Measurements from ENCODE around the gene TCP11.

Gene TCP11

DNA sequence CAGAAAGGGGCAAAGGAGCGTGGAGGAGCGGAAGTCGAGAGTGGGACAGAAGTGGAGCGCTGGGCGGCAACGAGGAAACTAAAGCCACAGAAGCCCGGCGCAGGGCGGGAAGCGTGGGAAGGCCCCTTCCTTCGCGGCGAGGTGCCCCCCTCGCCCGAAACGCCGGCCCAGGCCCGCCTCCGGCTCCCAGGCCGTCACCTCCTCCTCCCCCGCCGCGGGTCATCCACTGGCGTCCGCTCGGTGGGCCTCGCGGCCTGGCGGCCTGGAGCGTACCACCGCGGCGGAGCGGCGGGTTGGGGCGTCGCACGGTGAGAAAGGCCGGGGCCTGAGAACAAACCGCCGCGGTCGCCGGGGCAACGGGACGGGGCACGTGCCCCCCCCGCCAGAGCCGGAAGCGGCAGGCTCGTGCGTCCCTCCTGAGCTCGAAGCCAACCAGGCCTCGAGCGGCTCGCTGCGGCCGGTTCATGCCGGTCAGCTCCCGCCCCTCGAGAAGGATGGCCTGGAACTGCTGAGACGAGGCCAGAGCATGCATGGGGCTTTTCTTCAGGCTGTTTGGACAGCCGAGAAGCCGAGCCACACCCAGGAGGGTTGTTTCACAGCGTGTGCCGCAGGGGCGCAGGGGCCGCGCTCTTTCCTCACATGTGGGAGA, at the start of gene TCP11:
Gene TCP11, minus strand, starts transcription at position 333 of the 649 bp plus-strand sequence. CDS start 469 bp downstream, outside the sequence.
- no peak for DNase-seq (ENCODE audit: low read depth in 2 of 2)

DNA sequence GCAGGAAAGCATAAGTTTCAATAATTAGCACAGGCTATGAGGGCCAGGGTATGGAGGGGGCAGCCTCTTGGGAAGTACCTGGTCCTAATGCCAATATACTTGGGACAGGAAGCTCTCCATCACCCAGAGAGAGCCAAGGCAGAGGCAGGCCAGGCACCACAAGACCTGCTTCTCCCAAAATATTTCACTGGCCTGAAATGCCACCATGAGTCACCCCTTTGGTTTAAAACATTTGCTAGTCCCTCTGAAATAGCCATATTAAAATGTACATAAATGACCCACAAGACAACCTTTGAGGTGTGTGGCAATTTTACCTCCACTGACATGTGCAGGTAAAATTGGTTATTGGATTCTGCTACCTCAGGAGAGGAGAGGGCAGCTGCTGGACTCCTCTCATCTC, 49.2 kb upstream of the TCP11 start:
- no peak for DNase-seq (ENCODE audit: low read depth in 2 of 2)

DNA sequence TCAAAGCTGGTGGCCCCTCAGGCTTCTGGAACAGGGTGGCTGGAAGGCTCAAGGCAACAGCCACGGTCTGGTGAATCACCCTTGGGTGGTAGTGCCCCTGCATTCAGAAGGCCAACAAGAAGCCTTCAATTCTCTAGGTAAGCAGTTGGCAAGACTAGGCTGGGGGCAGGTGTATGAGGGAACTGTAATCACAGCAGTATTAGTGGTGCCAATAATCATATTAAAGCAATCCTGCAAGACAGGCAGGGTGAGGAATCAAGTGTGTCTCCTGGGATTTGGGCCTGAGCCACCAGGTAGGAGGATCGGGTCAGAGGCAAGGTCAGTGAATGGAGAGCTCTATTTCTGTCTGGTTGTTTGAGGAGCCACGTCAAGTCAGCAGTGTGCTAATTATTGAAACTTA, 47.7 kb upstream of the TCP11 start:
- no peak for DNase-seq (ENCODE audit: low read depth in 2 of 2)

DNA sequence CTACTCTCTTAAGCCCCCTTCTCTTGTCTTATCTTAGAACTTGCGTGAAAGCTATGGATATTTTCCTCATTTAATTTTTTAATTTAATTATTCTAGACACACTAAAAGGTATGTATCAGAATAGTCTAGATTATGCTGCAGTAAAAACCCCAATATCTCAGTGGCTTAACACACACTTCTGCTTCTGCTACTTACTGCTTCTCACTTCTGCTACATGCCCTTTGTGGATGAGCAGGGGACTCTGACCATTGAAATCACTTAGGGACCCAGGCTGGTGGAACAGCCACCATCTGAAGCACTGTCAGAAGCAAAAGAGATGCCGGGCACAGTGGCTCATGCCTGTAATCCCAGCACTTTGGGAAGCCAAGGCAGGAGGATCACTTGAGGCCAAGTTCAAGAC, 45.4 kb upstream of the TCP11 start:
- no peak for DNase-seq (ENCODE audit: low read depth in 2 of 2)

DNA sequence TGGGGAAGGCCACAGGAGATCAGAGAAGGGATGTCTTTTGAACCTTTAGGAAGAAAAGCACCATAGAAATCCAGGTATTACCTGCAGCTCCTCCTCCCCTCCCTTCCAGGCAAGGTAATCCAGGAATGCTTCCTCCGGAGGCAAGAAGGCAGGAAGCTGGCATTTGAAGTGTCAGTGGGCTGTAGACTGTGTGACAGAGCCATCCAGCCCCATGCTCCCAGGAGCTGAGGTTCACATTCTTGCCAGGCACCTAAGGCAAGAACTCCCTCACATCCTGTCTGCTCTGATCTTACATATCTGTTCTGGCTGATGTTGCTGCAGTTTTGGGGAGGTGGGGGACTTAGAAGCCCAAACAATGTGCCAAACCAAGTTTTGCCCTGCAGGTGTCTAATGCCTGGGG, 44.8 kb upstream of the TCP11 start:
- no peak for DNase-seq (ENCODE audit: low read depth in 2 of 2)

DNA sequence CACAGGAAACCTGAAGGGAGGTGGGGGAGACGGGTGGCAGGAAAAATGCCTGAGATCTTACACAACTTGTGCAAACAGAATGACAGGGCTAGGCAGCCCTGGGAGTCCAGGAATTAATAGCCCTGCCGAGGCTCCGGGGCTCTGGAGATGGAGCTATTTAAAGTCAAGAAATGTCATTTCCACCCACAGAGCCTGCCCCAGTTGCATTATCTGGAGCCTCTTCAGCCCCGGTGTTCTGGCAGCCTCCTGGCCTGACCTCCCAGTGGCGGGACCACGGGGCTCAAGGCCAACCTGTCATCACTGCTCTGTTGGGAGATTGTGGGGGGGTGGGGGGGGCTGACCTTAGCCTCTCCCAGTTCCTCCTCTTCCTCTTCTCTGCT, 44.2 kb upstream of the TCP11 start:
- no peak for DNase-seq (ENCODE audit: low read depth in 2 of 2)

DNA sequence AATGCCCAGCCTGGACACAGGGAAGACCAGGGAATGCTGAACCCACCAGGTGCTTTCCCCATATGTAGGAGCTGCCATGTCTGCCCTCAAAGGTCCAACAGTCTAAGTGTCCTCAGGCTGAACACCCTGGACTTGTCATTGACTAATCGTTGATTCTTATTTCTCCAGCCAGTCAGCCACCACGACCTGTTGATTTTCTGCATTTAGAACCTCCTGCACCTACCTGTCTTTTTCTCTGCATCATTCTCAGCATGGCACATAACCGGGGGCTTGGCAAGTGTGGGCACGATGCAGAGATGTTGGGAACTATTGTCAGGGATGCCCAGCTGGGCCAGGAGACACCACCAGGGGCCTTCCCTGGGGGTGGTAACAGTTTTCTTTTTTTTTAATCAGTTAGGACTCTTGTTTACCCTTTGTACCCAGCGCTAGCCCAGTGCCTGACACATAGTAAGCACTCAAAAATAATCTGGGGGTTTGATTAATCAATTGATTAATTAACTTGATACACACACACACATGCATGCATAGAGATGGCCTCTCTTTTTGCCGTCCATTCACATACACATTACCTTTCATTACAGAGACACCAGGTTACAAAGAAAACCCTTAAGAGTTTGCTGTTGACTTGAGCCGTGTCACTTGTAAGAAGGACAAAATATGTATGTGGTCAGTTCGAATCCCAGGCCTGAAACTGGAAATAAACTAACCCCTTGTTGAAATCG, 43.6 kb upstream of the TCP11 start:
- DNase-seq (ENCODE audit: low read depth in 2 of 2), result no peak

DNA sequence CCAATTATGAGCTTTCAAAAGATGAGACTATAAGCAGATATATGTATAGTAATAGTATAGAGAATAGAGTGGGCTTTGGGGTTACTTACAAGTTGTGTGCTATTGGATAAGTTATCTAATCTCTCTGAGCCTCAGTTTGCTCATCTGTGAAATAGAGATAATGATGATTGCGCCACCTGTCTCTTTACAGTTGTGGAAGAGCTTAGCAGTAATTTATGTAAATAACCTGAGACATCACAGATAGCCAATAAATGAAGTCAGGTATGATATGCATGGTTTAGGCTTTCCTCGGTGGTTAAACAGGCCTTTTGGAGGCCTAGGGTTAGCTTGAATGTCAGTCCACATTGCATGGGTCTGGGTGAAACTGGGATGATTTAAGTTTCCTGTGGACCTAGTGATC, 42.8 kb upstream of the TCP11 start:
- no peak for DNase-seq (ENCODE audit: low read depth in 2 of 2)

DNA sequence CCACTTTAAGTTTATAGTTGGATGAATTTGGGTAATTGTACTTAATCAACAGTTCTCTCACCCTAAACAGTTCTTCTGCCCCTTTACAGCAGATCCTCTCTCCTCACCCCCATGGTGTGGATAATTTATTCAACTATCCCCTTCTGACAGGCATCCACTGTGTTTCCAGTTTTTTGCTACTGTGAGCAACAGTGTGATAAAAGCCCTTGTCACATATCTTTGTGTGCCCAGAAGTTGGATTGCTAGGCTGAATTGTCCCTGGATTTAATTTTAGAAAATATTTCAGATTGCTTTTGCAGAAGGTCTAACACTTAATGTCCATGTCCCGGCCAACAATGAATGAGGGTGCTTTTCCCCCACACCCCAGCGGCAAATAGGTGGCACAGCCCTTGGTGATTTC, 42.1 kb upstream of the TCP11 start:
- DNase-seq (ENCODE audit: low read depth in 2 of 2), result no peak

DNA sequence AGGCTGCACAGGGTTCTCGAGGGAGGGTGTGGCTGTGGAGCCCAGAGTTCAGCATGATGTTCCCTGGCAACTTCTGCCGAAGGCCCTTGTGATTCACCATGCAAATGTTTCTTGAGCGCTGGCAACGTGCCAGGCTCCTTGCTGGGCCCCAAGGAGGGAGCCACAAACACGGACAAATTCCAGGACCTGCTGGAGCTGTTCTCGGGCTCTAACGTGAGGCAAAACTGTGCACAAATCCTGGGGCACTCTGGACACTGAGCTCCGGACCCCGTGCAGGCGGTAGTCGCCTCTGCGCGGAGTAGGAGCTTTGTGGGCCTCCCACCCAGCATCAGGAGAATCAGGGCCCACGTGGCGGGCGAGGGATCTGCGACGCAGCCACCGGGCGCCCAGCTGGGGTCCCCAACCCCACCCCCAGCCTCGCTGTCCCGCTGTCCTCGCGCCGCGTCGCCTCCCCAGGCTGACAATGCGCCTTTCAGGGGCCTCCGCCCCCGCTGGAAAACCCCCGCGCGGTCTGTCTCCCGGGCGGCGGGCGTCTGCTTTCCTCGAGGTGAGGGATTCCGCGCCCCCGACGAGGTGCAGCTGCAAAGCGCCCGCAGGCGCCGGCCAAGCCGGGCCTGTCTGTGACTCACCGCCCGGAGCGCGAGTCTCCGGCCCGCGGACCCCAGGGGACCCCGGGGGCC, 40.9 kb upstream of the TCP11 start:
- DNase-seq (ENCODE audit: low read depth in 2 of 2), result no peak

DNA sequence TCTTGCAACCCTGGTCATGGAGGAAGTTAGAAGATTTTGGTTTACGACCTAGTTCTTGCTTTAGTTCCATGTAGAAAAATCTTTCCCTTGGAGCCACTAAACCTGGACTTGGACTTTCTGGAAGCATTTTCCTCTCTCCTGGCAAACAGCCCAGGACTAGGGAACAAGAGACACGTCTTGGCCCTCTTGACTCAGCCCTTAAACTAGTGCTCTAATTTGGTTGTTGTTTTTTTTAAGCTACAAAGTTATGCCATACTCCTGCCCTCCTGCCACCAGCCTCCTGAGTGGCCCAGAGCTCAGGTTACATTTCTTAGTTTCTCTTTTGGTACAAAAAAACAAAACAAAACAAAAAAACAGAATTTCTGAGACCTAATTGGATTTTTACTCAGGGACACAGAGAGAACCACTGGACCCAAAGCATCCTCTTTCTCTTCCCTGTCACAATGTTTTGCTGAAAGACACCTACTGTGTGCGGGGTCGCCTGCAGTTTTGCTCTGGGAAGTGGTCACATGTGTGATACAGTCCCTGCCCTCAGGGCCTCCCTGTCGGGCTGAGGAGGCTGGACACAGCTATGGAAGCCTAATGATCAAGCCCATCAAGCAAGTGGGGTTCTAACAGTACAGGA, 40.3 kb upstream of the TCP11 start:
- no peak for DNase-seq (ENCODE audit: low read depth in 2 of 2)

DNA sequence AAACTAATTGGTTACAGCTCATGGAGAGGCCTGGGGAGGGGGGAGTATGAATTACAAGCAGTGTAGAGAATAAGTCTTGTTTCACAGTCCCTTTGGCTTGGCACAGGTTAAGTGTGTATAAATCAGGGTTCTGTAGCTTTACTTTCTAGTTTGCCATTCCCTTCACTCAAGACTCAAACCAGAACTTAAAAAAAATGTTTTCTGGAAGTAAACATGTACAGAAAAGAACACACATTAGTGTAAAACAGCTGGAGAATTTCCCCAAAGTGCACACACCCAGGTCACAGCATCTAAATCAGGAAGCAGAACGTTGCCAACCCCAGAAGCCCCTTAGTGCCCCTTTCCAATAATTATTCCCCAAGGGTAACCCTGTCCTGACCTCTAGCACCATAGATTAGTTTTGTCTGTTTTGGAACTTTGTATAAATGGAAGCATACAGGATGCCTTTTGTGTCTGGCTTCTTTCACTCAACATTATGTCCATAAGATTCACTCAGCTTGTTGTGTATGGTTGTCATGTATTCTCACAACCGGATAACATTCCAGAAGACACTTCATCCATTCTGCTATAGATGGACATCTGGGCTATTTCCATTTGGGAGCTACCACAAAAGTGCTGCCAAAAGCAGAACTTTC, 38.9 kb upstream of the TCP11 start:
- no peak for DNase-seq (ENCODE audit: low read depth in 2 of 2)

DNA sequence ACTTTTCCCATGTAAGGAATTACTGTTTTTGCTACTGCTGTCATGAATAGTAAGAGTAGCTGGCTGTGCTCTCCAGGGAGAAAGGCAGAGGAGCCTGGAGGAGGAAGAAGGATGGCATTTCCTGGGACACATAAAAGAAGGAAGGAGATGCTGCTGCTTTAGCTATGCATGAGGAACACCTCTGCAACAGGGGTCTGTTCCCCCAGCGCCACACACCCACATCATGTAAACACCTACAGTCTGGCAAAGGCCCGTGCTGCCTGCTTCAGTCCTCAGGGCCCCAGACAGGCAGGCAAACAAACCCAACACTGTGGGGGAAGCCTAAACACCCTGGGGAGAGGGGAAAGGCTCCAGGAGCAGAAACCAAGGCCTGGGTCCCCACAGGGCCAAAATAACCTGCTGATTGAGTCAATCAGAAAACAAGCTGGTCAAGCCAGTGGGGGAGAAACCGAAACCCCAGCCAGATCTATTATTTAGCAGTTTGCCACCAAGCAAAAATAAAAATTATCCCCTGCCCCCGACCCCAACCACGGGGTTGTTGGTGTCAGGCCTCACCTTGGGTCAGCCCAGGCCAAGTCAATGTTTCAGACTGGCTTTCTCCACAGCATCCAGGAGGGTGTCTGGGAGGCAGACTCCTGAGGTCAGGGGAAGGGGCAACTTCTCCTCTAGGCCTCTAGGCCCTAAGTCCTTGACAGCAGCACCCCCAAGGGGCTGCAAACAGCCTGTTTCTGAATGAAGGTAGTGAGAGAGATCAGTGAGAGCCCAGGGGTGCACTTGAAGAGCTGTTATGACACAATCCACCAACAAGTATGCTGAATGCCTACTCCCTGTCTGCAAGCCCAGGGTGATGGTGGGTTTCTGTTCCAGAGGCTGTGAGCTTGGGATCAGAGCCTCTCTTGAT, 38.0 kb upstream of the TCP11 start:
- no peak for DNase-seq (ENCODE audit: low read depth in 2 of 2)

DNA sequence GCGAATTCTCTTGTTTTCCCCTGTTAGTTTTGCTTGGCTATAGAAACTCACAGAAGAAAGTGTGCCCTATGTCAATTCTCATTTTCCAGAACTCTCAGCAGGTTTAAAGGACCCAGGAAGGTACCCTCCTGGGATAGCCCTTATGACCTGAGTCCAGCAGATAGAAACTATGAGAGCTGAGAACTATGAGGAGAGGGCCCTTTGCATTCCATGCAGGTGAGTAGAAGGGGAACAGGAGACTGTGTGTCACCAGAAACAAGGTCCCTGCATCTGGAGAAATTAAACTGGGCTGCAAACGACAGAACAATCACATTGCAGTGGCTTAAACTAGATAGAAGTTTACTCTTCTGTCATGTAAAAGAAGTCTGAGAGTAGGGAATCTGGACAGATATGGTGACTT, 36.9 kb upstream of the TCP11 start:
- DNase-seq (ENCODE audit: low read depth in 2 of 2), result no peak

DNA sequence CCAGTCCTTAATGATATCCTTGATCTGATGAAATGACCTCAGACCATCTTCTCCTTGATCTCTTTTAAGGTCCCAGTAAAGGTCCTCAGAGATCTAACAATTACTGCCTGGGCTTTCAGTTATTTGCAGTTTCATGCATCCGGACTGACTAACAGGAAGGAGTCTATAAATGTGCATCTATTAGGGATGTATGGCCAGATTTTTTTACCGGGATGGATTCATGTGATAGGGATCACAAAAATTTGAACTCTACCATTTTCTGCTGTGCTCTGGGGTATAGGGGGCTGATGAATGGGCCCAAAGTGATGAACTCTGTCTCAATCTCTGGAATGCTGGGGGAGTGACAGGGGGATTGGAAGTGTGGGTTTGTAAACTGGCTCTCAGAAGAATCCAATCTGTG, 36.5 kb upstream of the TCP11 start:
- no peak for DNase-seq (ENCODE audit: low read depth in 2 of 2)

DNA sequence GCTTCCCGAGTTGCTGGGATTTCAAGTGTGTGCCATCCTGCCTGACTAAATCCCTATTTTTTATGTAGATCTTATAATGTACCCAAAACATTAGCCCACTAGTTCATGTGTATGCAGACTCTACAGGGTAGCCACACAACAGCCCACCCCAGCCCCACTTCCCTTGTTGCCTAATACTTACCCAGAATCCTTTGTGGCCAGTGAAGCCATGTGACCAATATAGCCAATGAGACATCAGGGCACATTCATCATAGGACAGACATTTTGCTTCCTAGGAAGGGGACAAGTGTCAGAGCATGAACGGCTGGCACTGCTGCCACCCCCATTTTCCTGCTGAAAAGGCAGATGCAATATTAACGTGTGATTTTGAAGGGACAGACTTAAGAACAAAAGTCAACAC, 36.0 kb upstream of the TCP11 start:
- no peak for DNase-seq (ENCODE audit: low read depth in 2 of 2)

DNA sequence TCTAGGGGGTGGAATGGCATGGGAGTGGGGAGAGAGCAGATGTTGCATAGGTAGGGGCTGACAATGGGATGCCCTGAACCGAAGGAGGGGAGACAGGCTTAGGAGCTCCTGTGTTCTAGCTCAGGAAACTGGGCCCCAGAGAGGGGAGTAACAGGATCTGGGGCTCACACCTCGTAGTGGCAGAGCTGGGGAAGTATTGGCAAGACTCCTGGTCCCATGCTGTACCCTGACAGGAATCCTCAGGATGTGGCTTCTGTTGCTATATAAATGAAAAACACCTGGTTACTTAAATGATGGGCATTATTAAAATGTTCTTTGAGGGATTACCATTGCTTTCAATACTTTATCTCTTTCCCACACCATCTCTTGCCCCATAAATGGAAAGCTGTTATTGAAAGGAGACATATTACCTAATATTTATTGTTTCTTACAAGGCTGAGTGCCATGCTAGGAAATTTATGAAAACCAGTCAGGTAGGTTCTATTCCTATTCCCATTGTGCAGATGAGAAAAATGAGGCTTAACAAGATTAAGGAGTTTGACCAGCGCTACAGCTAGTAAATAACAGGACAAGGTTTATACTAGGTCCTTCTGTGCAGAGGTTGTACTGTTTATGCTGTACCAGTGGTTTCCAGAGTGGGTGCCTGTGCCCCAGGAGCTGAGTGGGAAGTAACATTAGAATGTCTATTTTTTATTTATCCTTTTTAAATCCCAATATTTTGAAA, 35.3 kb upstream of the TCP11 start:
- no peak for DNase-seq (ENCODE audit: low read depth in 2 of 2)

DNA sequence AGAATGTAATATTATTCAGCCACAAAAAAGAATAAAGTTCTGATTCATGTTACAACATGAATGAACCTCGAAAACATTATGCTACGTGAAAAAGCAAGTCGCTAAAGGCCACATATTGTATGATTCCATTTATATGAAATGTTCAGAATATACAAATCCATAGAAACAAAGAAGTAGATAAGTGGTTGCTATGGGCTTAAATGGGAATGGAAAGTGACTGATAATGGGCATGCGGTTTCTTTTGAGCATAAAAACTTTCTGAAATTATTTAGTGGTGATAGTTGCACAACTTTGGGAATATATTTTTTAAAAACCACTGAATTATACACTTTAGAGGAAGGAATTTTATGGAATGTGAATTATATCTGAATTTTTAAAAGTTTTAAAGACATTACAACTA, 33.4 kb upstream of the TCP11 start:
- no peak for DNase-seq (ENCODE audit: low read depth in 2 of 2)

DNA sequence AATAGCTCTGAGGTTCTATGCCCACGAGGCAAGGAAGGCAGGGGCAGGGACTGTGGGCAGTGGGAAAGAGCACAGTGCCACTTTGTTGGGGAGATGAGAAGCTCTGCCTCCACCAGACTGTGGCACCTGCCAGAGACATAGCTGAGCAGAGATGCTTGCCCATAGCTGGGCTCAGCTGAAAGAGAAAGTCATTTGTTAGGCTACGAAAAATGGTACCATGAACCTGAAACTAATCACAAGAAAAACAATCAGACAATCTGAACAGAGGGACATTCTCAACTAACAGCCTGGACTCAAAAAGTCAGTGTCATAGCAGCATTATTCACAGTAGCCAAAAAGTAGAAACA, 32.9 kb upstream of the TCP11 start:
- DNase-seq (ENCODE audit: low read depth in 2 of 2), result no peak

DNA sequence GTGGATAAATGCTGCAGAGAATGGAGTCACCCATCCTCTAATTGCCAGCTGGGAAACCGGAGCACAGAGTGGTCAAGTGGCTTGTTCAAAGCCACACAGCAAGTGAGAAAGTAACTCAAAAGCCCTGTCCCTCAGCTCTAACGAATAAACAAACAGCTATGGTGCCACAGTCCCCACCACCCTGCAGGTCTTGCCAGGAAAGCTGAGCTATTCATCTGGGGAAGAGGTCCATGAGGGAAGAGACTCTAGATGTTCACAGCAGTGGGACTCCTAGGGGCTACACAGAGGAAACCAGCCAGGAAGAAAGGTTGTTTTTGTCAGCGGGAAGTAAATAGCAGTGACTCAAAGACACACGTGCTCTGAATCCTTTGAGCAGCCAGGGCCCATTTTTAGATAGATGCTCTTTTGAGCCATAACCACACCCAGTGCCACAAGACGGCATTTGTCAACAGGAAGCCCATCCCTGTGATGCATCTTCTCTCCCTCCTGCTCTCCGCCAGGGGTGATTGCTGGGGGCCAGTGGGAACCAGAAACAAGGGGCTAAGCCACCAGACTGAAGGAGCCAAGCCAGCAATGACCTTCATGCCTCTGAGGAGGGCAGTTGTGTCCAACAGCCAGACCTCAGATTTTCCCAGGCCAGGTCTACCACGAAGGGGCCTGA, 32.4 kb upstream of the TCP11 start:
- DNase-seq (ENCODE audit: low read depth in 2 of 2), result no peak
